HFF-Myc (cell line): Measurements from ENCODE around the gene CACNA2D3.

Experiments used
- DNase-seq: peaks from one replicate; pipeline ENCODE4 v3.0.0-alpha.2; 2011; ENCODE audit warnings: low read depth; ENCODE audit errors: extremely low read depth
- H3K4me3 ChIP-seq: replicated peaks from 2 replicates; pipeline ENCODE4 v1.5.1; 2011; ENCODE audit warnings: low read depth, mild to moderate bottlenecking, control low read depth, low read length
- TF ChIP-seq, protein P1 (sequence below): IDR thresholded peaks from 2 replicates; pipeline ENCODE4 v1.5.1; 2012; ENCODE audit warnings: mild to moderate bottlenecking, low read depth, low read length, control low read depth; ENCODE audit errors: missing control alignments

Gene CACNA2D3

GRCh38 chr3:54178376-54178775 lies 56.0 kb downstream of the CACNA2D3 start:
- TF ChIP-seq, protein P1, sequence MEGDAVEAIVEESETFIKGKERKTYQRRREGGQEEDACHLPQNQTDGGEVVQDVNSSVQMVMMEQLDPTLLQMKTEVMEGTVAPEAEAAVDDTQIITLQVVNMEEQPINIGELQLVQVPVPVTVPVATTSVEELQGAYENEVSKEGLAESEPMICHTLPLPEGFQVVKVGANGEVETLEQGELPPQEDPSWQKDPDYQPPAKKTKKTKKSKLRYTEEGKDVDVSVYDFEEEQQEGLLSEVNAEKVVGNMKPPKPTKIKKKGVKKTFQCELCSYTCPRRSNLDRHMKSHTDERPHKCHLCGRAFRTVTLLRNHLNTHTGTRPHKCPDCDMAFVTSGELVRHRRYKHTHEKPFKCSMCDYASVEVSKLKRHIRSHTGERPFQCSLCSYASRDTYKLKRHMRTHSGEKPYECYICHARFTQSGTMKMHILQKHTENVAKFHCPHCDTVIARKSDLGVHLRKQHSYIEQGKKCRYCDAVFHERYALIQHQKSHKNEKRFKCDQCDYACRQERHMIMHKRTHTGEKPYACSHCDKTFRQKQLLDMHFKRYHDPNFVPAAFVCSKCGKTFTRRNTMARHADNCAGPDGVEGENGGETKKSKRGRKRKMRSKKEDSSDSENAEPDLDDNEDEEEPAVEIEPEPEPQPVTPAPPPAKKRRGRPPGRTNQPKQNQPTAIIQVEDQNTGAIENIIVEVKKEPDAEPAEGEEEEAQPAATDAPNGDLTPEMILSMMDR = no peak
- DNase-seq = no peak
- no peak overlapping the region for H3K4me3 ChIP-seq

GRCh38 chr3:54180921-54181320 lies 58.6 kb downstream of the CACNA2D3 start:
- no peak overlapping the region for H3K4me3 ChIP-seq
- TF ChIP-seq, protein P1 = no peak
- DNase-seq = no peak

DNA sequence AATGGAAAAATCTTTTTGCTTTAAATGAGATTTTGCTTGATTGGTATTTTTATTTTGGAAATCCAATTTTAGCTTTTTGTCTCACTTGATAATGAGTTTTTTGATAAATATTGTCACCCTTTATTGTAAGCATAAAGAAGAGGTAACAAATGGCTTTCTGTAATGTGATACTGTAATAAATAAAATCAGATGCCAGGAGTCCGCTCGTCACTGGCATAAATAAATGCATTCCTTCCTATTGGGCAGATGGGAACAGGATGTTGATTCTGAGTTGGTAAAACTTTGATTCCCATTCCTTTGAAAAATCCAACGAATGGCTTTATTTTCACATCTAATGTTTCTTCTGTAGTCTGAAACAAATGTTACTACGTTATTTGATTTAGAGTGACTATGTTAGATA lies 59.9 kb downstream of the CACNA2D3 start:
- H3K4me3 ChIP-seq = no peak overlapping the region
- no peak for DNase-seq
- TF ChIP-seq, protein P1 = no peak

DNA sequence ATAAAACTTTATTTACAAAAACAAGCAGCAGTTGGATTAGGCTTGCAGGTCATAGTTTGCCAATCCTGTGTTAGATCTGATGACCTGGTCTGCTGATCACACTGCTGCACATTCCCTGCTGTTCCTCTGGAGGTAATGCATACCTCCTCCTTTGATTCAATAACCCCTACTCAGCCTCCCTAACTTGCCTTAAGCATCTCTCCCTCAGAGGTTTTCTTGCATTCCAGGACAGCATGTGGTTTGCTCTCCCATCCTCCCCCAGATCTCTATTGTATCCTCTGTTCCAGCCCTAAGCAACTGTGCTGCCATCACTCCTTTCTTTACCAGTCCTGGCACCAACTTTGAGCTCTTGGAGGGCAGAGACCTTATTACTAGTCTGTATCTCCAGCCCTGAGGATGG lies 63.4 kb downstream of the CACNA2D3 start:
- H3K4me3 ChIP-seq = no peak overlapping the region
- no peak for DNase-seq
- TF ChIP-seq, protein P1 = no peak

DNA sequence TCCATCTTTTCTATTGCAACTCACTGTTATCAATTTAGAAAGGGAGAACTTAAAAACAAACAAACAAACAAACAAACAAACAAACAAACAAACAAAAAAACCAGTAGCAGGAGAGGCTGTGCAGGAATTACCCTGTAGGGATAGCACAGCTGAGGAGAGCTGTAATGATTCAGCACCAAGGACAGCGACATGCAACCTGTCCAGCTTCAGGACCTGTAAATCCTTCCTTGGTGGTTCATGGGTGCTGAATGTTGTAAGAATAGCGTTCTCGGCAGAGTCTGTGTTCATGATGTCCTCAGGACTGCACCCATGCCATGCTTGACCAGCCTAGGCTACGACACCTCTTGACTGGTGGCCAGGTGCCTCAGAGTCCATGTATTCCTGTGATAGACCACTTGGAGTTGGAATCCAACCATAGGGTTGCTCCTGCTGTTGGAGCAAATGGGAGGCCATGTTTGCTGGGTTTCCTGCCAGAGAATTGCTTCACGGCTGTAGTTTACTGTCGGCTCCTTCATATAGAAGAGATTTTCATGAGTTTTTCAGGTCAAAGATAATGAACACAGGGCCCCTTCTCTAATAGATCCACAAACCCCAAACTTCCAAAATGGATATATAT lies 65.9 kb downstream of the CACNA2D3 start:
- H3K4me3 ChIP-seq = no peak overlapping the region
- DNase-seq = no peak
- TF ChIP-seq, protein P1 = no peak

DNA sequence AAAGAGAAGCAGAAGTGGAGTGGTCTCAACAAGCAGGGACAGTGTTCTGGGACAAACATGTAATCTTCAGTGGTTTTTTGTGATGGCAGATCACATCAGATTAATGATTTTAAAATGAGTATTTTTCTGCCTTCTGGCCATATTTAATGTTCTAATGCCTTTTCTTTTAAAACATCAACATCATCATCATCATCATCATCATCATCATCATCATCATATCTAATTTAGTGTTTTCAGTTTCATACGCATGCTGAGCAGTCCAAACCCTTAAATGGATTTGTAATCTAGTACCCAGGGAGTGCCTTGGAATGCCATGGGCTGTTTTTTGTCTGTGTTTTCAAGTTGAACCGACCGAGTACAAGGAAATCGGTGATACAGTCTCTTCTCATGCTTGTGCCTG lies 68.9 kb downstream of the CACNA2D3 start:
- TF ChIP-seq, protein P1 = no peak
- no peak overlapping the region for H3K4me3 ChIP-seq
- DNase-seq = no peak

DNA sequence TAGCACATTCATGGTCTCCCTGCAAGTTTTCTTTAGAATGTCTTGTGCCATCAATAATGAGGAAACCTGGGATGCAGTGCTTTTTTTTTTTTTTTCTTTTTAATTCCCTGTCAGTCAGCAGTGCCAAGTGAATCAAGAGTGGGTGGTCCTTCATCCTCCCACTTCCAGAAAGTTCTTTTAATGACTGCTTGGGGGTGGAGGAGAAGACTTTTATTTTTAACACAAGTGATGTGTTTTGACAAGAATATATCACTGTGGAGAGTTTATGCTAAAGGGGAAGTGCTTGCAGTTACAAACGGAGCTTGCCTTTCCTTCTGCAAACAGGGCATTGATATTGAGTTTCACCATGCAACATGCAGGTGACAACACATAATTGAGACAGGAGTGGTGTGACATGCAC lies 69.7 kb downstream of the CACNA2D3 start:
- TF ChIP-seq, protein P1 = no peak
- no peak for DNase-seq
- no peak overlapping the region for H3K4me3 ChIP-seq
